ENCODE results near the gene CYP2B6. TPM values are rescaled to one million over a fixed set of nuclear protein-coding genes. Genes with fewer than 3 reads are reported as not detected.
"Not testable (repeated sequence)": the region's sequence is repeated elsewhere in the genome, so short reads cannot be mapped to it uniquely, and the experiment has no call there.

The CYP2B6 gene
- total RNA-seq, 2 experiments from 2014 or later: not detected

GRCh38 chr19:40966591-40966990 lies 24.5 kb upstream of the CYP2B6 start:
- H3K27ac Mint-ChIP-seq; H3K36me3 Mint-ChIP-seq; CTCF ChIA-PET; DNase-seq; H3K4me3 Mint-ChIP-seq; ATAC-seq; H3K9me3 Mint-ChIP-seq (ENCODE audit: low read depth): not testable (repeated sequence)
- peaks cover 31% of the 10 kb centered on the region for H3K27me3 Mint-ChIP-seq
- H3K4me1 Mint-ChIP-seq: peaks cover 36% of the 10 kb centered on the region

- CTCF ChIA-PET; H3K27ac Mint-ChIP-seq; DNase-seq; ATAC-seq; H3K36me3 Mint-ChIP-seq; H3K4me3 Mint-ChIP-seq; H3K9me3 Mint-ChIP-seq (ENCODE audit: low read depth): not testable (repeated sequence)
- Mint-ChIP-seq H3K4me1 (peaks cover 29% of the 10 kb centered on the region), H3K27me3 (peaks cover 28% of the 10 kb centered on the region)
Observed at GRCh38 chr19:40968065-40968464, 23.0 kb upstream of the CYP2B6 start.

GRCh38 chr19:40969721-40970120 lies 21.4 kb upstream of the CYP2B6 start:
- not testable (repeated sequence) for H3K36me3 Mint-ChIP-seq; ATAC-seq; DNase-seq; H3K9me3 Mint-ChIP-seq (ENCODE audit: low read depth)
- CTCF ChIA-PET: interaction anchor here (0.7 to 2.4 kb wide), 3 partner anchors 162 to 293 kb away, joined by 3 to 12 read pairs (median 3); no protein-coding TSS in a partner anchor
- Mint-ChIP-seq H3K27ac (peak overlapping the region; percentile 78), H3K4me1 (peaks cover 31% of the 10 kb centered on the region), H3K4me3 (peak overlapping the region; percentile 25), H3K27me3 (peaks cover 20% of the 10 kb centered on the region)

- not testable (repeated sequence) for H3K36me3 Mint-ChIP-seq; H3K9me3 Mint-ChIP-seq (ENCODE audit: low read depth); ATAC-seq
- peak overlapping the region; percentile 78 for H3K27ac Mint-ChIP-seq
- peak; percentile 43 for DNase-seq
- peaks cover 36% of the 10 kb centered on the region for H3K4me1 Mint-ChIP-seq
- peaks cover 20% of the 10 kb centered on the region for H3K27me3 Mint-ChIP-seq
- CTCF ChIA-PET: interaction anchor here (1.2 to 2.4 kb wide), 3 partner anchors 32 to 292 kb away, joined by 3 to 12 read pairs (median 4); no protein-coding TSS in a partner anchor
- H3K4me3 Mint-ChIP-seq: peak overlapping the region; percentile 25
Observed at GRCh38 chr19:40970396-40971345, 20.4 kb upstream of the CYP2B6 start.

- CTCF ChIA-PET: interaction anchor here (0.7 to 2.0 kb wide), 16 partner anchors 12 to 371 kb away, joined by 3 to 11 read pairs (median 3); no protein-coding TSS in a partner anchor
Observed at GRCh38 chr19:40974633-40975037, 16.4 kb upstream of the CYP2B6 start.

GRCh38 chr19:40976134-40976533 lies 14.9 kb upstream of the CYP2B6 start:
- ATAC-seq (peak; percentile 78), DNase-seq (no peak)
- CTCF ChIA-PET: interaction anchor here (1.2 to 2.0 kb wide), 4 partner anchors 100 to 171 kb away, joined by 3 to 5 read pairs (median 4); no protein-coding TSS in a partner anchor
- Mint-ChIP-seq H3K27me3 (peaks cover 20% of the 10 kb centered on the region), H3K4me3 (no peak overlapping the region), H3K9me3 (ENCODE audit: low read depth) (no peaks in the 10 kb centered on the region), H3K27ac (peak overlapping the region; percentile 66), H3K36me3 (peaks cover 1% of the 10 kb centered on the region), H3K4me1 (peaks cover 24% of the 10 kb centered on the region)

More at GRCh38 chr19:40974633-40975037, 16.4 kb upstream of the CYP2B6 start:
- H3K36me3 Mint-ChIP-seq: peaks cover 1% of the 10 kb centered on the region
- DNase-seq (peak; percentile 86), ATAC-seq (peak; percentile 86)
- H3K4me1 Mint-ChIP-seq: peaks cover 39% of the 10 kb centered on the region
- H3K9me3 Mint-ChIP-seq (ENCODE audit: low read depth): no peaks in the 10 kb centered on the region
- H3K27me3 Mint-ChIP-seq: peaks cover 14% of the 10 kb centered on the region
- no peak overlapping the region for H3K4me3 Mint-ChIP-seq
- H3K27ac Mint-ChIP-seq: no peak overlapping the region

GRCh38 chr19:40976724-40977123 lies 14.4 kb upstream of the CYP2B6 start:
- no peak for DNase-seq
- Mint-ChIP-seq H3K36me3 (peaks cover 1% of the 10 kb centered on the region), H3K4me3 (no peak overlapping the region), H3K27ac (no peak overlapping the region), H3K27me3 (peaks cover 23% of the 10 kb centered on the region), H3K4me1 (peaks cover 19% of the 10 kb centered on the region), H3K9me3 (ENCODE audit: low read depth) (no peaks in the 10 kb centered on the region)
- ATAC-seq: no peak
- CTCF ChIA-PET: interaction anchor here (1.2 to 1.8 kb wide), 2 partner anchors 101 to 168 kb away, joined by 3 to 5 read pairs; no protein-coding TSS in a partner anchor

- H3K27me3 Mint-ChIP-seq: peaks cover 19% of the 10 kb centered on the region
- H3K27ac Mint-ChIP-seq; DNase-seq; H3K9me3 Mint-ChIP-seq (ENCODE audit: low read depth); CTCF ChIA-PET; ATAC-seq; H3K4me3 Mint-ChIP-seq; H3K36me3 Mint-ChIP-seq: not testable (repeated sequence)
- H3K4me1 Mint-ChIP-seq: peaks cover 18% of the 10 kb centered on the region
Observed at GRCh38 chr19:40979759-40980158, 11.3 kb upstream of the CYP2B6 start.

GRCh38 chr19:40980743-40981442 lies 10.2 kb upstream of the CYP2B6 start:
- H3K9me3 Mint-ChIP-seq (ENCODE audit: low read depth); H3K4me3 Mint-ChIP-seq; DNase-seq; H3K27ac Mint-ChIP-seq; CTCF ChIA-PET; H3K36me3 Mint-ChIP-seq; ATAC-seq: not testable (repeated sequence)
- Mint-ChIP-seq H3K27me3 (peaks cover 19% of the 10 kb centered on the region), H3K4me1 (peaks cover 13% of the 10 kb centered on the region)

- no peak for DNase-seq
- H3K27ac Mint-ChIP-seq: no peak overlapping the region
Observed at GRCh38 chr19:40981591-40981990, 9.5 kb upstream of the CYP2B6 start.

GRCh38 chr19:40982594-40983101 lies 8.4 kb upstream of the CYP2B6 start:
- Mint-ChIP-seq H3K4me1 (peaks cover 1% of the 10 kb centered on the region), H3K9me3 (ENCODE audit: low read depth) (no peaks in the 10 kb centered on the region), H3K27ac (no peak overlapping the region), H3K27me3 (peaks cover 21% of the 10 kb centered on the region), H3K4me3 (no peak overlapping the region), H3K36me3 (no peaks in the 10 kb centered on the region)
- CTCF ChIA-PET: no interaction called here
- no peak for ATAC-seq
- no peak for DNase-seq

More at GRCh38 chr19:40981591-40981990, 9.5 kb upstream of the CYP2B6 start:
- H3K27me3 Mint-ChIP-seq: peaks cover 21% of the 10 kb centered on the region
- H3K36me3 Mint-ChIP-seq: no peaks in the 10 kb centered on the region
- CTCF ChIA-PET: no interaction called here
- H3K4me3 Mint-ChIP-seq: no peak overlapping the region
- H3K9me3 Mint-ChIP-seq (ENCODE audit: low read depth): no peaks in the 10 kb centered on the region
- no peak for ATAC-seq
- peaks cover 6% of the 10 kb centered on the region for H3K4me1 Mint-ChIP-seq

GRCh38 chr19:40989453-40989852 lies 1.6 kb upstream of the CYP2B6 start:
- peaks cover 9% of the 10 kb centered on the region for H3K27me3 Mint-ChIP-seq
- no peak overlapping the region for H3K4me3 Mint-ChIP-seq
- DNase-seq: no peak
- H3K27ac Mint-ChIP-seq: no peak overlapping the region
- no peak for ATAC-seq
- CTCF ChIA-PET: no interaction called here
- no peaks in the 10 kb centered on the region for H3K36me3 Mint-ChIP-seq
- H3K4me1 Mint-ChIP-seq: no peaks in the 10 kb centered on the region
- peaks cover 2% of the 10 kb centered on the region for H3K9me3 Mint-ChIP-seq (ENCODE audit: low read depth)

- H3K27me3 Mint-ChIP-seq: peaks cover 11% of the 10 kb centered on the region
- H3K36me3 Mint-ChIP-seq: no peaks in the 10 kb centered on the region
- no peak overlapping the region for H3K27ac Mint-ChIP-seq
- no peak for DNase-seq
- no peak overlapping the region for H3K4me3 Mint-ChIP-seq
- no peak for ATAC-seq
- H3K9me3 Mint-ChIP-seq (ENCODE audit: low read depth): no peaks in the 10 kb centered on the region
- CTCF ChIA-PET: no interaction called here
- no peaks in the 10 kb centered on the region for H3K4me1 Mint-ChIP-seq
Observed at GRCh38 chr19:40995355-40995754, 4.3 kb downstream of the CYP2B6 start.

Data from activated CD8-positive, alpha-beta memory T cell treated with anti-CD3 and anti-CD28 coated beads, Interleukin-2, amount 10 ng/mL, durations not matched to agents 7 days and 5 days (primary cell).